ENCODE data around the gene FGF19.
"Not testable (repeated sequence)": the region's sequence is repeated elsewhere in the genome, so short reads cannot be mapped to it uniquely, and the experiment has no call there.

FGF19 gene

GRCh38 chr11:69716891-69717747 is 13.3 kb upstream of the FGF19 start:
- no peak for DNase-seq

- DNase-seq = no peak
Observed at GRCh38 chr11:69716099-69716498, 12.3 kb upstream of the FGF19 start.

- DNase-seq = no peak
Observed at GRCh38 chr11:69715446-69715845, 11.6 kb upstream of the FGF19 start.

DNA sequence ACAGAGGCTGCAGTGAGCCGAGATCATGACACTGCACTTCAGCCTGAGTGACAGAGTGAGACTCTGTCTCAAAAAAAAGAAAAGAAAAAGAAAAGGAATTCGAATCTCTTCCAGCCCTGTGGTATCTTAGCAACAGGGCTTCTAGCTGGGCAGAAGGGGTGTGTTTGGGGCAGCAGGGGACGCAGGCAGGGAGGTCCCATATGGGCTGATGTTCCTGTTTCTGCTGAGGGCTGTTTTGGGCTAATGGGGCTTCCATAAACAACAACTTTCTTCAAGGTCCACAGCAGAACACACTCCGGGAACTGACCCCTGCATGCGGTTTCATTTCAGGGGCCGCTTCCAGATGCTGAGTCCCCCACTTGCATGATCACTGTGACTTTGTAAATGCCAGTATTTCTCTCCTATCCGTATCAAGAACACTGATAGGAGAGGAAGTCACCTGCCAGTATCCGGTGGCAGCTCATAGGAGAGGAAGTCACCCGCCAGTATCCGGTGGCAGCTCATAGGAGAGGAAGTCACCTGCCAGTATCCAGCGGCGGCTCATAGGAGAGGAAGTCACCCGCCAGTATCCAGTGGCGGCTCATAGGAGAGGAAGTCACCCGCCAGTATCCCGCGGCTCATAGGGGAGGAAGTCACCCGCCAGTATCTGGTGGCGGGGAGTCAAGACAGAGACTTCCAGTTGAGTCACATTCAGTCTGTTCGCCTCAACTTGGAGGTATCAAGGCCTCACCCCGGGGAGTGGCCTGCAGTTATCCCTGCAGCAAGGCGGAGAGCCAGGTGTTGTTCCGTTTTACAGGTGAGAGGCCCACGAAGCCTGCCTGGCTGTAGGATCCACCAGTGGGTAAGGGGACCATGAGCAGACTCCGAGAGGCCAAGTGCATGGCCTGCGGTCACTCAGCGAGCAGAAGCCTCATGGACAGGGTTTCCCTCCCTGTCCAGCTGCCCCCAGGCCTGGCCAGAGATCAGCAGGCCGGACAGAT is 8.3 kb upstream of the FGF19 start:
- DNase-seq = no peak

DNA sequence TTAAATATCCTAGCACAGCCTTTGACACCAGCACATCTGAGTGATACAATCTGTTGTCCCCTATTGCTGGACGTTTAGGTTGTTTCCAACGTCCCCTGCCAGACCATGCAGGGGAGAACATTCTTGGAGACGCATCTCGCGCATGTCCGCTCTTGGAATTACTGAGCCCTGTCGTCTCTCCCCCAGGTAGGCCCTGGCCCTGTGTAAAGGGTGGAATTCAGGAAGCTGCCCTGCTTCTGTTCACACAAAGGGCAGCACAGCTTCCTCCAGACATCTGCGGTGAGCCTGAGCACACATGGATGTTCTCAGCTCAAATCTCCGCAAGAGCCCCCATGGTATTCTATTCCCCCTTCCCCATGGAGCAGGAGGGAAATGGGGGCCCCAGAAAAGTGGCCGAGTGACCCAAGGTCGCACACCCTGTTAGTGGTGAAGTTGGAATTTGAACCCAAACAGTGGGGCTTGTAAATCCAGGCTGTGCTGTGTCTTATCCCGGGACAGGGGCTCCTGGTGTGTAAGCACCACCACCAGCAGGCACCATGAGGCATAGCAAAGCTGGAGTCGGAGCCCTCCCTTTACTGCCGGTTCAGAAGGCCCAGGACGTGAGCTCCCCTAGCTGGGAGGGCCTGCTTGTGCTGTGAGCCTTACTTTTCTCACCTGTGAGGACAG is 5.0 kb upstream of the FGF19 start:
- DNase-seq = no peak

DNA sequence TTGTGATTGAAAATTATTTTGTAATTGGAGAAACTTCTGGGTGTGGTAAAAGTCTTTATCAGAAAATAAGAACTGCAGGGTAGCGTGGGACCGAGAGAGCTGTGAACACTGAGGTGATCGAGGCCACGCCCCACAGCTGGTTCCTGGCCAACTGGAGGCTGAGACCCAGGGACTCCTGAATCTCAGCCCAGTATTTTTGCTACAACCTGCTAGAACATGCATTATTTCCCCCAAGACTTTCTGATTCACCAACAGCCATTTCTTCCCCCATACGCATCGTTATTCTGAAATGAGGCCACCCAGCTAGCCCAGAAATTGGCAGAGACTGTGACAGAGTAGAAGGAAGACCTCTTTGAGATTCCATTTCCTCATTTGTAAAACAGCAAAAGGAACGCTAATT is 3.4 kb upstream of the FGF19 start:
- DNase-seq = no peak

- DNase-seq = no peak
Observed at GRCh38 chr11:69705901-69706787, 2.3 kb upstream of the FGF19 start.

DNA sequence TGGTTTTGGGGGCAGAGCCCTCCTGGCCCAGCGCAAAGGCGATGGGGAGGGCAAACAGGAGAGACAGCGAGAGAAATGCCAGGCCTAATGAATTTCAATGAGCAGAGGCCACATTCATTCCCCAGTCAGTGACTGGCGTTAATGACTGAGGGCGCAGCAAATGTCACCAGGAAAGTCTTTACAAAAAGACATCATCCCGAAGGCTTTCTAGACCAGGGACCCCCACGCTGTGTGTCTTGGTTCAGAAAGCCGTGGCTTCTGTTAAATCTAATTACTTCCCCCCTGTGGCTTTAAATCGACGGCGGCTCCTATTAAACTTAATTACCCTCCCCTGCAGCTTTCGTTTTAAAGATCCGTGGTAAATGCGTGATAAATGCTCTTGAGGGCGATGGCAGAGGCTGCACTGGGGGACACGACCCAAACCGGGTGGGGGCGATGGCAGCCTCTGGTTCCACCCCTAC is 1.6 kb upstream of the FGF19 start:
- DNase-seq = no peak

- DNase-seq = no peak
Observed at GRCh38 chr11:69704508-69705253, 859 bp upstream of the FGF19 start.

DNA sequence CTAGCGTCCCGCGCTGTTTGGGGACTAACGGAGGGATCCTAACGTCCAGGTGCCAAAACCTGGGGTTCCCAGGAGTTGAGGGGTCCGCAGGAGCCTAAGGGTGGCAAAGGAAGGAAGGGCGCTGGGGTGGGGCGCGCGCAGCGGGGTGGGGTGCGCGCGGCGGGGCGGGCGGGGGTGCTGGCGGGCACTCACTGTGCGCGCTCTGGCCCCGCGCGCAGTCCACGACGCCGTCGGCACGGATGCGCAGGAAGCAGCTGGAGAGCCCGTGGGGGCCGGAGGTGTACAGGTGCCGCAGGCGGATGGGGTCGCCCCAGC is 412 bp downstream of the FGF19 start:
- DNase-seq = no peak

DNA sequence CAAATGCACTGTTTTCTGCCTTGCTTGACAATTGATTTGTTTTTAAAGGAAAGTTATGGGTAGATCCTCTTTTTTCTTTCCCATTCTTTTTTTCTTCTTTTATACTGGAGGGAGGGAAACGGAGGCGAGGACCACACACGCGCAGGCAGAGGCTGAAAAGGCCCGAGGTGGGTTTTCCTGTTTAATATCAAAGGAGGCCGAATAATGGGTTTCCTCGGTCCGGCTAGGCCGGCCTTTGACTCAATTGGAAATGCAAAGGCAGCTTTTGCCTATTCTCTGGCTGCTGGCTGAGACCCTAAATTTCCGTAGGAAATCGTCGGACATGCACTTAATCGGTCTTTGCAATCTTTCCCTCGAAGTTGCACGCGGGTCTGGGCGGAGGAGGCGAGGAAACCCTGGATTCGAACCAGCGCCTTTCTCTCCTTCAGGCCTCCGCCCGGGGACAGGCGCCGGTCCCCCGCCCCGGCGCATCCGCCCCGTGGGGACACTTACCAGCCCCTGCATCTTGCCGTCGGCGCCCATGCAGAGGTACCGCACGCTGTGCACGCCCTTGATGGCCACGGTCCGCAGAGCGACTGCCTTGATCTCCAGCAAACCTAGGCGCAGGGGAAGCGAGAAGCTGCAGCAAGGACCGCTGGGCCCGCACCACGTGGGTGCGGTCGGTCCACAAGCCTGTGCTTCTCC is 911 bp downstream of the FGF19 start:
- no peak for DNase-seq

DNA sequence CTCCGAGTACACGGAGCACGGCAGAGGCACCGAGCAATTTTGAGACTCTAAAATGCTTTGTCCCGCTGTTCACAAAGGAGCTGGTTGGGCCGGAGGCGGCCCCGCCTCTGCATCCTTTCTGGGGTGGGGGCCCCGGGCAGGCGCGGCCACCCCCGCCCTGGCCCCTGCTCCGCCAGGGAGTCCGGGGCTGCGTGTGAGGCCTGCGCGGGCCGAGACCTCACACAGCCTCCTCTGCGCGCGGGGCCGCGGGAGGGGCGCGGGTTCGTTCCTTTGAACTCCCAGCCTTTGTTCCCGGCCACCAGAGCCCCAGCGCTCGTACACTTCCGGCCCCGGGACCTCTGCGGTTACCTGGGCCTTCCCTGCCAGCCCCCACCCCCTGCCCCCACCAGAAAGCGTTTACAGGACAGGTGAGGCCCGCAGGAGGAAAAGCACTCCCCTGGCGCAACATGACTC is 1.6 kb downstream of the FGF19 start:
- DNase-seq = no peak

- DNase-seq = no peak
Observed at GRCh38 chr11:69700278-69701140, 3.3 kb downstream of the FGF19 start.

DNA sequence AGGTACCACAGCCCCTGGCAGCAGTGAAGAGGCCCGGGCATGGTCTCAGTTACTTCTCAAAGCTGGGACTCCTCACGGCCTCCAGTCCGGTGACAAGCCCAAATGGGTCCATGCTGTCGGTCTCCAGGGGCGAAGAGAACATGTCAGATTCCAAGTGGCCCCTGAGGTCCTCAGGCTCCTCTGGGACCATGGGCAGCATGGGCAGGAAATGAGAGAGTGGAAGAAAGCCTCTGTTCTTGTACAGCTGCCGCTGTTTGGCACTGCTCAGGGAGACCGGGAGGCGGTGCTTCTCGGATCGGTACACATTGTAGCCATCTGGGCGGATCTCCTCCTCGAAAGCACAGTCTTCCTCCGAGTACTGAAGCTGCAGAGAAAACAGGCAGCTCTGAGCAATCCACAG is 4.6 kb downstream of the FGF19 start:
- DNase-seq = peak; percentile 11

DNA sequence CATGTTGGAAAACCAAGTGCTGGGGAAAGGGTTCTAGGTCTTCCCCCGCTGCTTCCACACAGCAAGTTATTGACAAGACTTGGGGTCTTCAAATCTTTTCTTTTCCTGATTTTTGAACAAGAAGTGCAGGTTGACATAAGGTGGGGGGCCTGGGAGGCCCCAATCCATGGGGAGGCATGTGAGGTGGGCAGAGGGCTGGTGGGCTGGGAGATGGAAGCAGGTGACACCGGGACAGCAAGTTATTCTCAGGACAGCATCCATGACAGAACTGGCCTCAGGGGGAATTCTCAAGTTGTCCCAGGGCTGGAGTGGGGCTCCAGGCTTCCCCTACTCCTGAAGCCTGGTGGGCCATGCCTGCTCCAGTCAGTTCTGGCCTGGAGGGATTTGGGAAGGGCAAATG is 5.5 kb downstream of the FGF19 start:
- DNase-seq = no peak

DNA sequence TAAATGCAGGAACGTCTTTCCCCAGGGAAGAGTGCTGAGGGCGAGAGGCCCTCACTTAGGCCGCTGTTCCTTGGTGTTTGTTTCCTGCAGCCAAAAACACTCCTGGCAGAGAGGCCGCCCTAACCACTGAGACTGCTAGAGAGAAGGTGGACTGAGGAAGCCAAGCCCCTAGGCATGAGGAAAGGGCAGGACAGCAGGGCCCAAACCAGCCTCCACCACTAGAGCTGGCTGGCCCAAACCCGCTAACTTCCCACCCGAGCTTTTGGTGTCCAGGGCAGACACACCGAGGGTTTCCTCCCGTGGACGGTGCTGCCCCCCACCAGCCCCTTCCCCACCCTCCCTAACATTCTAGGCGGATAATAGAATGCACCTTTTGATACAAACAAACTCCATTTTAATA is 6.0 kb downstream of the FGF19 start:
- DNase-seq = no peak

GRCh38 chr11:69697469-69697843 is 6.4 kb downstream of the FGF19 start:
- DNase-seq = no peak

- DNase-seq = no peak
Observed at GRCh38 chr11:69696749-69697468, 6.9 kb downstream of the FGF19 start.

GRCh38 chr11:69695995-69696394 is 7.8 kb downstream of the FGF19 start:
- DNase-seq = not testable (repeated sequence)

All from NCI-H446 treated with DMSO at 0.1 percent for 48 hours (cell line).